Stimulated activated CD8-positive, alpha-beta memory T cell treated with anti-CD3 and anti-CD28 coated beads, Interleukin-4, amount 100 ng/mL, for 24 hours (primary cell): ENCODE results near the gene PTK6.

ENCODE experiments used
- DNase-seq: peaks from one replicate; pipeline ENCODE4 v3.0.0-alpha.2; 2020; ENCODE audit warnings: low read depth

Gene PTK6

GRCh38 chr20:63557481-63557891, 20.3 kb upstream of the PTK6 start:
- DNase-seq, result no peak

GRCh38 chr20:63556873-63557478, 19.8 kb upstream of the PTK6 start:
- no peak for DNase-seq

DNA sequence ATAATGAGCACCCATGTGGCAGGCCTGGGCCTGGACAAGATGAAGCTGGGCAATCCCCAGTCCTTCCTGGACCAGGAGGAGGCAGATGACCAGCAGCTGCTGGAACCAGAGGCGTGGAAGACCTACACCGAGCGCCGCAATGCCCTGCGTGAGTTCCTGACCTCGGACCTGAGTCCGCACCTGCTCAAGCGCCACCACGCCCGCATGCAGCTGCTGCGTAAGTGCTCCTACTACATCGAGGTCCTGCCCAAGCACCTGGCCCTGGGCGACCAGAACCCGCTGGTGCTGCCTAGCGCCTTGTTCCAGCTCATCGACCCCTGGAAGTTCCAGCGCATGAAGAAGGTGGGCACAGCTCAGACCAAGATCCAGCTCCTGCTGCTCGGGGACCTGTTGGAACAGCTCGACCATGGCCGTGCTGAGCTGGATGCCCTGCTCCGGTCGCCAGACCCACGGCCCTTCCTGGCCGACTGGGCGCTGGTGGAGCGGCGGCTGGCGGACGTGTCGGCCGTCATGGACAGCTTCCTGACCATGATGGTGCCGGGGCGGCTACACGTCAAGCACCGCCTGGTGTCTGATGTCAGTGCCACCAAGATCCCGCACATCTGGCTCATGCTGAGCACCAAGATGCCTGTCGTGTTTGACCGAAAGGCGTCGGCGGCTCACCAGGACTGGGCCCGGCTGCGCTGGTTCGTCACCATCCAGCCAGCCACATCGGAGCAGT, 18.6 kb upstream of the PTK6 start:
- DNase-seq, result no peak

DNA sequence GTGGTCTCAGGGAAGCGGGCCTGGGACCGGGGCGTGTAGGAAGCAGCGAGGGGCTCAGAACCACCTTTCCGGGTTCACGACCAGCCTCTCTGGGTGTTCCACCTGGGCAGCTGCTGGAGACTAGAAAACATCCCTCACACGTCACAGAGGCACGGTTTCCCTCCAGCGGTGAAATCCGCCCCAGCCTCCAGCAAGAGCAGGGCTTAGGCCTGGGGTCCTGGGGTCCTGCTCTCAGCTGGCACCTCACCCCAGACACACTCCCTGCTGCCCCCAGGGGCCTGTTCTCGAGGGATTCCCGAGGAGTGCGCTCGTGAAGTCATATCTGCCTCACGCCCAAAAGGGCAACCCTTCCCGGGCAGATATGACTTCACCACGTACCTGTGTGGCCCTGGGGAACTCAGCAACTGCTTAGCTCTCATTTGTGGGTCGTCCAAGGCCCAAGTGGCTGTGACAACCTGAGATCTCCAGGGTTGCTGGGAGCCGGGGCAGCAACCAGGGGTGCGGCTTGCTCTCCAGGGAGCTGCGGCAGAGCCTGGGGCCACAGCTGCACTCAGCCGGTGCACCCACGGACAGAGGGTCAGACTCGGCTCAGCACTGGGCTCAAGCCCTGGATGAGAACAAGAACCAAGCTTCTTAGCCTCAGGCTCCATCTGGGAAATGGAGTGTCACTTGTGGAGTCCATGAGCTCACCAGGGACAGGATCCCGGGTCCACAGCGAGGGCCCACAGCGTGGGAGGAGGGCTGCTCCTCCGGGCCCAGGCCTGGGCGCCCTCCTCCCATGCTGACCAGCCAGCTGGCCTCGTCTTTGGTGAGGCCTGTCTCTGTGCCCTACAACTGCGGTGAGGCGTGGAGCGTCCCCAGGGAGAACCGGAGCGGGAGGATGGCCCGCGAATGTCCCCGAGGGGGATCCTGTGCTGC, 17.4 kb upstream of the PTK6 start:
- no peak for DNase-seq

- no peak for DNase-seq
Observed at GRCh38 chr20:63553933-63554290, 16.7 kb upstream of the PTK6 start, which contains the start of gene FNDC11. FNDC11 (plus strand) TSS chr20:63554159; CDS start chr20:63555664, 1,505 bp downstream.

GRCh38 chr20:63553251-63553932, 16.2 kb upstream of the PTK6 start:
- DNase-seq, result peak; percentile 73

GRCh38 chr20:63552481-63553249, 15.5 kb upstream of the PTK6 start:
- DNase-seq, result no peak

DNA sequence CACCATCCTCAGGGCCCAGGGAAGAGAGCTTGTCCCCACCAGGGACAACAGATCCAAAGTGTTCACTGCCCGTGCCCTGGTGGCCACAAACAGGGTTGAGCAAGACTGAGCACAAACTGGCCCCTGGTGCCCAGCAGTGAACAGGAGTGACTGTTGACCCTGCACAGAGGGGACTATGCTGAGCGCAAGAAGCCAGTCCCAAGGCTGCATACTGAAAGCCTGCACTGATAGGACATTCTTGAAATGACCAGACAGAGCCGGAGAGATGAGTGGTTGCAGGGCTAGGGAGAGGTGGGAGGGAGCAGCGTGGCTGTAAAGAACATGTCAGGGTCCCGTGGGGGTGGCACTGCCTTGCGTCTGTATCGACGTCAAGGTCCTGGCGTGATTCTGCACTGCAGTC, 13.9 kb upstream of the PTK6 start:
- no peak for DNase-seq

DNA sequence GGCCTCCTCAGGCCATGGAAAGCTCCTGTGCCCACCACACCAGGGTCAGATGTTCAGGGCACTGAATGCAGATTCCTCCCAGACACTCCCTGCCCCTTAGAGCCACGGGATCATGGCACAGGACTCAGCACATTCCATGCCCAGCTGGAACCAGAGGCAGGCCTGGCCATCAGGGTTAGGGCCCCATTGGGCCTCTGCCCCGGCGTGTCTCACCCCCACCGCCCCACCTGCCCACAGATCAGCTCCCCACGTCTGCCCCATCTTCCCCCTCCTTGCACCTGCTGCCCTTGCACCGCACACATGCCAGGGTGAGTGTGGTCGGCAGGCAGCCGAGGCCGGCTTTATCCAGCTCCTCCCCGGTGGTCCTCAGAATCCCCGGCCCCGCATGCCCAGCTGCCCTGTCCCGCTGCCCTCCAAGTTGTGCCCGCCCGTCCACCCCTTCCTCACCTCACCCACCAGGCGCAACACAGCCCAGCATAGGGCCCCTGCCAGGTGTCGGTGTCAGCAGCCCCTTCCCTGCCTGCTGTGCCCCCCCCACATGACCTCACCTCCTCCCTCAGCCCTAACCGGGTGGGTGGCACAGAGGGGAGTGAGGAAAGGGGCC, 12.6 kb upstream of the PTK6 start:
- no peak for DNase-seq

GRCh38 chr20:63549019-63549418, 11.8 kb upstream of the PTK6 start:
- no peak for DNase-seq

DNA sequence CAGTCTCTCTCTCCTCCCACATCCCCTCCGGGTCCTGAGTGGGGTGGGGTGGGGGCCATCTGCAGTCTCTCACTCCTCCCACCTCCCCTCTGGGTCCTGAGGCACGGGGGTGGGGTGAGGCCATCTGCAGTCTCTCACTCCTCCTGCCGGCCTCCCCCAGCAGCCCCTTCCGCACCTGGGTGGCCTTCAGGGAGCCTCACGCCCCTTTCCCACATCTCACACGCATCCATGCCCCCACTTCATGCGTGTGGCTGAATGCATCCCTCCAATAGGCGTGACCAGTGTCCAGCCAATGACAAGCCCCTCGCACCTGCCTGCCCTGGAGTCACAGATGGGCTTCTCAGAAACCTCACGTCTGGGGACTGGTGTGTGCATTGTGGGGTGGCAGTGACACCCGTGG, 11.4 kb upstream of the PTK6 start:
- no peak for DNase-seq

- DNase-seq, result no peak
Observed at GRCh38 chr20:63547725-63548480, 10.7 kb upstream of the PTK6 start, which contains the start of gene SRMS. SRMS (minus strand) TSS chr20:63547749; CDS start chr20:63547463, 286 bp downstream.

- DNase-seq, result no peak
Observed at GRCh38 chr20:63546956-63547724, 10.0 kb upstream of the PTK6 start.

GRCh38 chr20:63546256-63546955, 9.2 kb upstream of the PTK6 start:
- no peak for DNase-seq

- no peak for DNase-seq
Observed at GRCh38 chr20:63545814-63546213, 8.6 kb upstream of the PTK6 start.

DNA sequence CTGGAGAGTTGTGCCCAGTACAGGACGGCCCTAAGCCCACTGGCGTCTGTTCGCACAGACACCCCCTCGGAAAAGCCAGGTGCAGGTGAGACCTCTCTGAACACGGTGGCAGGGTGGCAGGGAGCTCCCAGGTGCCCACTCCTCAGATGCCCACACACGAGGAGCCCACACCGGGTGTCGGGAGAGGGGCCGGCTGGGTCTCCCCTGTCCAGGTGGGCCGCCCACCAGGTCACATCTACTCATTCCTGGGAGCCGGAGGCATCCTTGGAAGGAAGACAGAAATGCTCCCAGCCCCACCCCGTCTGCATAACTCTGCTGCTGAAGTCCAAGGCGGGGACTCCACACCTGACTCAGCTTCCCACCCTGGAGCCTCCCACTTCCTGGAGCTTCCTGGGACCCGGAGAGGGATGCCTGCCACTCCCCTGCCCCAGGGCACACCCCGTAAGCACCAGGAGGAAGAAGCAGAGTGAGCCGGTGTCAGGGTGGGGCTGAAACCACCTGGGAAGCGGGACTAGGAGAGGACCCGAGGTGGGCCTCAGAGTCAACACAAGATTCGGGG, 7.9 kb upstream of the PTK6 start:
- no peak for DNase-seq

- DNase-seq, result no peak
Observed at GRCh38 chr20:63544241-63544957, 7.2 kb upstream of the PTK6 start.

GRCh38 chr20:63543733-63544132, 6.6 kb upstream of the PTK6 start:
- DNase-seq, result no peak
